ENCODE results near the gene ACADSB. TPM values are rescaled to one million over a fixed set of nuclear protein-coding genes. Genes with fewer than 3 reads are reported as not detected.

Gene ACADSB
- total RNA-seq, 1 donor from 2014 or later = 14.5 TPM

GRCh38 chr10:123004298-123004697 lies 4.5 kb upstream of the ACADSB start:
- no peak for DNase-seq

GRCh38 chr10:123007558-123008354 lies 1.1 kb upstream of the ACADSB start:
- no peak for DNase-seq

GRCh38 chr10:123009105-123009820 lies 457 bp downstream of the ACADSB start:
- DNase-seq = peak; percentile 34

GRCh38 chr10:123011987-123012386 lies 3.2 kb downstream of the ACADSB start:
- DNase-seq = no peak

- DNase-seq = no peak
These were observed 4.9 kb downstream of the ACADSB start for GRCh38 chr10:123013456-123014419.

GRCh38 chr10:123014772-123015171 lies 6.0 kb downstream of the ACADSB start:
- no peak for DNase-seq

GRCh38 chr10:123016228-123016627 lies 7.4 kb downstream of the ACADSB start:
- no peak for DNase-seq

GRCh38 chr10:123017421-123018165 lies 8.8 kb downstream of the ACADSB start:
- DNase-seq = no peak

GRCh38 chr10:123018531-123018930 lies 9.7 kb downstream of the ACADSB start:
- DNase-seq = no peak

- DNase-seq = no peak
These were observed 10.5 kb downstream of the ACADSB start for GRCh38 chr10:123019264-123019663.

GRCh38 chr10:123019941-123020703 lies 11.3 kb downstream of the ACADSB start:
- DNase-seq = no peak

GRCh38 chr10:123021517-123021916 lies 12.7 kb downstream of the ACADSB start:
- no peak for DNase-seq

- DNase-seq = no peak
These were observed 15.7 kb downstream of the ACADSB start for GRCh38 chr10:123024540-123024939.

GRCh38 chr10:123026302-123026701 lies 17.5 kb downstream of the ACADSB start:
- DNase-seq = no peak

- DNase-seq = no peak
These were observed 19.1 kb downstream of the ACADSB start for GRCh38 chr10:123027861-123028260.

GRCh38 chr10:123031124-123031523 lies 22.3 kb downstream of the ACADSB start:
- DNase-seq = no peak

GRCh38 chr10:123034332-123034731 lies 25.5 kb downstream of the ACADSB start:
- no peak for DNase-seq

- no peak for DNase-seq
These were observed 26.8 kb downstream of the ACADSB start for GRCh38 chr10:123035467-123036086.

GRCh38 chr10:123038782-123039631 lies 30.2 kb downstream of the ACADSB start:
- no peak for DNase-seq

- DNase-seq = no peak
These were observed 30.8 kb downstream of the ACADSB start for GRCh38 chr10:123039632-123039930.

Measured in occipital lobe (tissue), 2 donors.